Glomerular visceral epithelial cell (primary cell): ENCODE measurements around the gene WNT7B.

Experiments
- DNase-seq: peaks from one replicate; pipeline ENCODE4 v3.0.0-alpha.2; 2016; ENCODE audit errors: extremely low spot score

The WNT7B gene

DNA sequence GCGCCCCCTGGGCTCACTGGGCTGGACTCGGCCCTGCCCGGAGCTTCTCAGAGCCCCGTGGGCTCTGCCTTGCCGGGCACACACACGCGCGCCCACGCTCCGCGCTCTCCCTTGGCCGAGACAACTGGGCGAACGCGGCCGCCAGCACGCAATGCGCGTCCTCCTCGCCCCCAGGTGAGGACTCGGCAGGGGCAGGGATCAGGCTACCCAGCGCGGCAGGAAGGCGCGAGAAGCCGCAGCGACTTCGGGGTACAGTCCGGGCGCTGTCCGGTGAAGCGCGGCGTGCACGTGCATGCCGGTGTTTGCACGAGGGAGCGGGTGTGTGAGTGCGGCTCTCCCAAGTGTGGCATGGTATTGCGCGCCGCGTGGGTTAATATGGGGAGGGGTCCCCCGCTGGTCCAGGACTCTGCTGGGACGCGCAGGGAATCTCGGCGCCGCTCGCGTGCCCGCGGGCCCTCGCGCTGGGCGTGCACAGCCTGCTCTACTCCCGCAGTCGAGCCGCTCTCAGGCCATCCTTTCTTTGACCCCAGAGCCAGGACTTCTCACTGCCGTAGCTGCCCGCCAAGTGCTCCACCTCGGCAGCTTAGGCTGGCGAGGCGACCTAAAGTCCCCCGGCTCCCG lies 5.4 kb downstream of the WNT7B start:
- no peak for DNase-seq

DNA sequence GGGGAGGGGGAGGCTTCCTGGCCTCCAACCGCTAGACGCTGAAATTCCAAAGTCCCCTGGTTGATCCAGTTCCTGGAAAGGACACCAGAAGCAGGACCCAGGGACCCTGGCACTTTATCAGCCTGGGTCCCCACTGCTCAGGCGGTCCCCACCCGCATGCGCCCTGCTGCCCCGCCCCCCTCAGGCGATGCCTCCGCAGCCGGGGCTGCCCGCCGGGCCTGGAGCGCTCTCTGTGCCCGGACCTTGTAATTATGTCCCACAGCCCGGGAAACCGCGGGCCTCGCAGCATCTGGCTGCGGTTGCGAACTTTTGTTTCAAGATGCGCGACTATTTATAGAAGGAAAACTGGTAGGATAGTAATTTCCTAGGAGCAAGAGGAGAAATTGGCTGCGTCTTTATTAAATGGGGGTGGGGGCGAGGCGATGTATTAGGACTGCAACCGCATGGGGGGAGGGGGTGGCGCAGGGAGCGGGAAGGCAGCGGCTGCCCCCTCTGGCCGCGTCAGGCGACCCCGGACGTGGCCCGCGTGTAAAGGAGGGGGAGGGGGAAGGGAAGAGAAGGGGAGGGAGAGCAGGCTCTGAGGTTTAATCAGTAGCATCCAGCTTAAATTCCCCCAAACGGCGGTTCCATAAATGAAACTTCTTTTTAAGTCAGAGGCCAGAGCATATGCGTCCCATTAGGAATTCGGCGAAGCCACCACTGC lies 6.1 kb downstream of the WNT7B start:
- DNase-seq: peak; percentile 68

DNA sequence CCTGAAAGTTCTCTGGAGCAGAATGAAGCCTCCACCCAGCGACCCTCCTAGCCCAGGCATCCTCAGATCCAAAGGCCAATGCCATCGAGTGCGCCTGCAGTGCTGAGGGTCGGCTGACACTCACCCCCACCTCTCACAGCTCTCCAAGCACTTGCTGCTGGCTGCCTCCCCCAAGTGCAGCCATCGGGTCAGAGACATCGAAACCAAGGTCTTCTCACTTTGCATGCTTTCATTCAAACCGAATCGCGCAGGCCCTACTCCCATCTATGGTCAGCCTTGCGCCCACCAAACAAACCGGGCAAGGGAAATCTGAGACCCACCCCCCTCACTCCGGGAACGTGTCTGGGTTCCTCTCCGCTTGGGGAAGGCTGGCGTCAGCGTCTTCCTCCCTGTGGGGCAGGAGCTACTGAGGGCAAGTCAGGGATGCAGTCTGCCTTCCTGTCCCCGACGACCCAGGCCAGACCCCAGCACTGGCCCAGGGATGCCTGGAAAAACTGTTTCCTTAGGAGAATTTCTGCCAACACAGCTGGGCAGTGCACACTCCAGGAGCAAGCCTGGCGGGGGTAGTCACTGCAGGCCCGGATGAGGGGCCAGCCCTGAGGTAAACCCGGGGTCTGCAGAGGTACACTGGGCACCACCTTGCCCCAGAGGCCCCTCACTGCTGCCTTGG lies 7.0 kb downstream of the WNT7B start:
- DNase-seq: no peak

DNA sequence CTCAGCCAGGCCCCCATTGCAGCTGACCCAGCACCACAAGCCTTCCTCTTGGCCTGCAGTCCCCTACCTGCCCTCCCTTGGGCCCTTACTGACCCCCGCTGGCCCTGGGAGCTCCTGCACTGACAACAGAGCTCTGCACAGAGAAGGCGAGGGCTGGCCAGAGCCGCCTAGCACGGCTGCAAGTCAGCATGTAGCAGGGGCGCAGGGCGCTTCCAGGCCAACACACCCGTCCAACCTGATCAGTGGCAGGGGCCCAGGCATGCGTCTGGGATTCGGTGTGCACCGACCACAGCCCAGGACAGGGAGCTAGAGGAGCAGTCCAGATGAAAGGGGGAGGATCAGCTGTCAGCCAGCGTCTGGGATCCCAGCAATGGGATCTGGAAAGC lies 7.6 kb downstream of the WNT7B start:
- no peak for DNase-seq

DNA sequence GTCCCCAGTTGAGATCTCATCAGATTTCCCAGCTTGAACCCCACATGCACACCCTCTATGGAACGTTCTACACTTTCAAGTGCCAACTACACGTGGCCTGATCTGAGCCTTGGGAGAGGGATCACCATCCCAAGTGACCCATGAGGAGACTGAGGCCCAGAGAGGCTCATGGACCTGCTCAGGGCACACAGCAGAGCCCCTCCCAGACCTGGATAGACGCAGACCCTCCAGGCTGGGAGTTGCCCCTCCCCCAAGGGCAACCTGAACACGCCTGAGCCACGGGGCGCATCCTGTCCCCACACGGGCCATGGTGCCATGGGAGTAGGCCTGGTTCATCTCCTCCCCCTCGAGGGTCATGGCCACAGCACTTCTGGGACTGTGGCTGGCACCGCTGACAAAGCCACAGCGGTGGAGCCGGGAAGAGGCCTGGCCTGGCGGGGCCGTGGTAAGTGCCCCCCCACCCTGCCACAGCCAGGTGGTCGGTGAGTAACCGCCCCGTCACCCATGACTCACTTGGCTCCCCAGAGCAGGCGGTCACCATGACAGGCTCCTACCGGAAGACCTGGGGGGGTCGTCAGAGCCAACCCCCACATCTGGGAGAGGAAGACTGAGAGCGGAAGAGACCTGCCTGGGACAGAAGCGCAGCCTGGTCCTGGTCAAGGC lies 8.1 kb downstream of the WNT7B start:
- peak; percentile 98 for DNase-seq

DNA sequence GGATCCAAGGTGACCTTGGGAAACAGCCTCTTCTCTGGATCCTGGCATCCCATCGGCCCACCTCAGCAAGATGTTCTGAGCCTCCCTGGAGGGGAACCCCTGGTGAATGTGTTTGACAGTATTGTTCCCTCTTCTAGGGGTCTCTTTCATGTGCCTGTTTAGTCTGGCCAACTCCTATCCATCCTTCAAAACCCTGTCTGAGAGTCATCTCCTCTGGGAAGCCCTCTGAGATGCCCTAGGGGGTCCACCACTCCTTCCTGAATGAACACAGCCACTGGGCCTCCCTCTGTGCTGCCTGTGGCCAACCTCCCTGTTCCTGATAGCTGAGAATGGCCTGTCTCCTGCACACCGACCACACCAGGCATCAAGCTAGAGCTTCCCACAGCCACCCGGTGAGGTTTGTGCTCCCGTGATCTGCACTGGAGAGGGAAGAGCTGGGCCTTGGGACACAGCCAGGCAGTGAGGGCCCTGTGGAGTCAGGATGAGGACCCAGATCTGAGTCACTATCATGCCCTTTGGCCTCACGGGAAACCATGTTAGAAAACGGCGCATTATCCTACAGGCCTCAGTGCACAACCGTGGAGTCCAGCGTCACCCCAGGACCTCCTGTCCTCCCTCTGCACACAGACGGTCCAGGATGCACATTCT lies 8.8 kb downstream of the WNT7B start:
- DNase-seq: peak; percentile 93

DNA sequence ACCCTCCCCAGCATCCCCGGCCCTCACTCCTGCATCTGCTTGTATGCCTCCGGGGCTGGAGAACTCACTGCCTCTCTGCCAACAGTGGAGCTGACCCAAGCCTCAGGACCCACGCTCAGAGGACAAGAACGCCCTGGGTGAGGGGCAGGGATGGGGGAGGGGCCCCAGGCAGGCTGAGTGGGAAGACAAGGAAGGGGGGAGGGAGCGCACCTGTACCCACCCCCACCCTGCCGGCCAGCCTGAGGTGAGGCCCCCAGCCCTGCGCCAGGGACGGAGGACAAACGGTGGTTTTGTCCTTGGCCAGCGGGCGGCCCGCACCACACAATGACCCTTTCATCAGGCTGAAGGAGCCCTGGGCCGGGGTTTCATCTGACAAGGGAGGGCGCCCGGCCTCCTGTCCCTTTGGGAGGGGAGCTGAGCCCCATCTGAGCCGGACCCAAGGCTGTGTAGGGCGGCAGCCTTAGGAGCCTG lies 10.0 kb downstream of the WNT7B start:
- no peak for DNase-seq

DNA sequence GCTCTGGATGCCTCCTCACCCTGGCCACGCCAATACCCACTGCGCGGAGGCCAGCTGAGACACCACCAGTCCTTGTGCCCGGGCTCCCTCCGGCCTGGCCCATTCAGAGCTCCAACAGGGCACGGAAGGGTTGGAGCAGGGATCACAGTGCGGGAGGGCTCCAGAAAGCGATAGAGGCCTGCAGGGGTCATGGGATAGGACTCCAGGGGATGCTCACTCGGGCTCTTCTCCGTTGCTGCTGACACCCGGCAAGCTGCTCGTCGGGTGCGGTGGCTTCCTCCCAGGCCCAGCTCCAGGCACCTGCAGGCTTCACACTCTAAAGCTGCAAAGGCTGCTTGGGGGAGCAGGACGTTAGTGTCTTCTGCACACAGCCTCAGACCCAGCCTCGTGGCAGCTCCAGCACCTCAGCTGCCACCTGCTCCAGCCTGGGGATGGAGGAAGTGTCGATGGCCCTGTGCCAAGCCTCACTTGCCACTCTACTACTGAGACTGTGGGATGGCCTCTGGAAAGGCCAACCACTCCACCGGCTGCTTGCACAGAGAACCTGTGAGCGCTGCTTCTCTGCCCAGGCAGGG lies 10.6 kb downstream of the WNT7B start:
- peak; percentile 60 for DNase-seq

DNA sequence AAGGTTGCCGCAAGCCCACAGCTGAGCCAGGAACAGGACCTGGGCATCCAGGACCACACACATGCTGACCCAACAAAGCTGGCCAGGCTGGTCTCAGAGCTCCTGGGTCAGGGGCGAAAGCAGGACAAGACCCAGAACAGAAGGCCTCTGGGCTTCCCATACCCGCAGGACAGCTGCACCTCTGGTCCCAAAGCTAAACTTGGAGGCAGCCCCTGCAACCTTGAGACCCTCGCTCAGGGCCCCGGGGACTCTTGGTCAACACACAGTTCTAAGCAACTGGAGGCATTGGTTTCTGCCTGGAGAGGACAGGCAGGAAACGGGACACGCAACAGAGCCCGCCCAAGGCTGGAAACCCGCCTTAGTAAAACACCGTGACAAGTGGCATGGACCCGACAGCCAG lies 11.4 kb downstream of the WNT7B start:
- no peak for DNase-seq

DNA sequence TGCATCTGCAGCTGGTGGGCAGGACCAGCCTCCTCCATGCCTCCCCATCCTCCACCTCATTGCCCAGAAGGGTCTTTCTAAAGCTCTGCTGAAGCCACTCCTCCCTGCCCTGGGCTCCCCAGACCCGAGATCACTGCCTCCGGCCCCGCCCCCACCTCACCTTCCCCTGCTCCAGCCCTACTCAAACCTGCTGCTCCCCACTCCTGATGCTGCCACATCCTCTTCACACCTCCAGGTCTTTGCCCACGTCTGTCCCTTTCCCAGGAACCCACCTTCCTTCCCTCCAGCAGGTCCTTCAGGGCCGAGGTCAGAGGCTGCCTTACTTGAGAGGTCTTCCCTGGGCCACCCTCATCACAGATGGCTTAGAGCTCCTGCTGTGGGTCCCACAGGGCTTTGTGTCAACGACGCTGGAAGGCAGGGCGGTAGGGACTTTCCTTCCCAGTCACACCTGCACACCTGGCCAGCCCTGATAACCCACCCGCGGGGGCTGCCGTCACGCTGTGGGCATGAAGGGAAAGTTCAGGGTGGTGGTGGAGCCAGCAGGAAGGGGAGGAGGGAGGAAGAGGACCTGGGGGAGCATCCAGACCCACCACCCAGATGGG lies 11.9 kb downstream of the WNT7B start:
- DNase-seq: no peak

DNA sequence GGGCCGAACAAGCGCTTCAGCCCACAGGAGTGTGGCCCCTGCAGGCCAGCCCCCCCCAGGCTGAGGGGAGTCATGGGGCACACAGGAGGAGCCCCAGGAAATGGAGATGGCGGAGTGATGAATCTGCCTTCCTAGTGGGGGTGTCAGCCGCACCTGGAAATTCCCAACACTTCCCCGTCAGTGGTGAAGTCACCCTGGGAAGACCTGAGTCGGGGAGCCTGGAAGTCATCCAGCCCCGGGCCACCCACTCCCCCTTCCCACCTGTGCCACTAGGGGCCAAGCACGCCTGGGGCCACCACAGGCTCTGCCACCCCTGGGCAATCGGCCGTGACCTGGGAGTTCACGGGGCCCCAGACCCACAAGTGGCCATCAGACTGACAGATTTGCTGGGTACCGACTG lies 12.6 kb downstream of the WNT7B start:
- DNase-seq: peak; percentile 62

DNA sequence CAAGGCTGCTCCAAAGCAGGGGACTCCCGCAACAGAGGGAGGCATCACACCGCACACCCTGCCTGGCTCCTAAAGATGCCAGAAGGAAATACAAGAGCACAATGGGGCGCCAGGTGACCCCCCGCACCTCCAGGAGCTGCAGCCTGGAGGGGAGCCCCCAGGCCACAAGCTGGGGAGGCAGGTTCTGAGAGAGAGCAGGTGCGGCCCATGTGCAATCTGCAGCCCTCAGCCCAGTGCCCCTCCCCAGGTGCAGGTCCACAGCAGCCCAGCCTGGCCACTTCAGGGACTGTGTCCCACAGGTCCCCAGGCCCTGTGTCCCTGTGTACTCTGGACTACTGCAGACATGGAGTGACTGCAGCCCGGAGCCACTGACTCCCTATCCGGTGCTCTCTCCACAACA lies 13.1 kb downstream of the WNT7B start:
- DNase-seq: no peak

DNA sequence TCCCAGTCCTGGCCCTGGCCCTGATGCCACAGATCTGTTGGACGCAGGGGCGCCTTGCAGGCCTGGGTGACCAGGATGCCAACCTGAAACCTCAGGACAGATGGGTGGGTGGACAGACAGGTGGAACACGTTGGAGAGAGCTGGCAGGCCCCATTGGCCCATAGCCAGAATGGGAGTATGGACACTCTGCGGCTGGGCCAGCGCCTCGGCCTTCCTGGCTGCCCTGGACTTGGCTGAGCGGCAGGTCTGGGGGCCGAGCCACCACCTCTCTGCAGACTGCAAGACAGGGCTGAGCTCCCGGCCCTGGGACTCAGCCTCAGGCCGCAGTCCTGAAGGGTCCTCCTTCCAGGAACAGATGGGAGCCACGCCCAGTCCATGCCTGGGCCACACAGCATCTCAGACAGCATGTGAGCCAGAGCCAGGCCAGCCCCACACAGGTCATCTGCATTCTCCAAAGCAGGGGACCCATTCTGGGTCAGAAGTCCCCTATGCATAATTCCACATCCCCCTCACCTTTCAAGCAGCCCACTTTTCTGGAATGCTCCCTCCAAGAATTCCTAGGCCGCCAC lies 14.1 kb downstream of the WNT7B start:
- no peak for DNase-seq

DNA sequence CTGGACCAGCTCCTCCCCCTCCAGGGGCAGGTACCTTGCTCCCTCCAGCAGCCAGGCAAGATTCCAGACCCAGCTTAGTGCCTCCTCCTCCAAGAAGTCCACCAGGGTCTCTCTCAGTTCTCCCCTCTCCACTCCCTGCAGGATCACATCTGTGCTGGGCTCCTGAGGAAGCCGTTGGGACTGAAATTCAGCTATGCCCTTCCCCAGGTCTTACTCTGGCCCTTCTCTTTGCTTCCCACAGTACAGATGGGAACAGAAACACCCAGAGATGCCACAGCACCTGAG lies 14.6 kb downstream of the WNT7B start:
- DNase-seq: no peak

DNA sequence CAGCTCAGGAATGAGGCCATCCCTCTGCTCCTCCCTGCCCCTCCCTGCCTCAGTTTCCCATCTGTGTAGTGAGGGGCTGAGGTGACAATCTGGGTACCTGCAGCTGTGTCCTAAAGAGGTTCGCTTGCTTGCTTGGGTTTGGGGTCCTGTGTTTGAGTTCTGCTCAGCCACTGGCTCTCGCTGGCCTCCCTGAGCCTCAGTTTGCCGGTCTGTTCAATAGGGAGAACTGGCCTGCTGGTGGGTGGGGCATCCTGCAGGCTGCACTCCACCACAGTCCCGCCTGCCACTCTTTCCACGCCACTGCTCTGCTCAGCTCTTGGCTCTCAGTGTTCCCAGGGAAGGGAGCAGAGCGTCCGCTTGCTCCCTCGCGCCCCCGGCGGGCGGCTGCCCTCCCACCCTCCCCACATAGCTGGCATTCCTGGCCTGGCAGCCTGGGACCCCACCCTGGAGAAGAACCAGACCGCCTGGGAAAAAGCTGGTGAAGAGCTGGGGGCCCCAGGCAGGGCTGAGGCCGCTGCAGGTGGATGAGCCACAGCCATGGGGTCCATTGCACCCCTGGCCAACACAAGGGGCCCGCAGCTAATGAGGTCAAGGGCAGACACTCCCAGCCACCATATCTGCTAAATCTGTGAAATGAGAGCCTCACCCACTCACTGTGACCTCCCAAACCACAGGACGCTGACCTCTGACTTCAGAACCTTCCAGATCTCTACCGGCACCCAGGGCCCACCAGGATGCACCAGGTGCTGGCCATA lies 15.1 kb downstream of the WNT7B start:
- DNase-seq: no peak

DNA sequence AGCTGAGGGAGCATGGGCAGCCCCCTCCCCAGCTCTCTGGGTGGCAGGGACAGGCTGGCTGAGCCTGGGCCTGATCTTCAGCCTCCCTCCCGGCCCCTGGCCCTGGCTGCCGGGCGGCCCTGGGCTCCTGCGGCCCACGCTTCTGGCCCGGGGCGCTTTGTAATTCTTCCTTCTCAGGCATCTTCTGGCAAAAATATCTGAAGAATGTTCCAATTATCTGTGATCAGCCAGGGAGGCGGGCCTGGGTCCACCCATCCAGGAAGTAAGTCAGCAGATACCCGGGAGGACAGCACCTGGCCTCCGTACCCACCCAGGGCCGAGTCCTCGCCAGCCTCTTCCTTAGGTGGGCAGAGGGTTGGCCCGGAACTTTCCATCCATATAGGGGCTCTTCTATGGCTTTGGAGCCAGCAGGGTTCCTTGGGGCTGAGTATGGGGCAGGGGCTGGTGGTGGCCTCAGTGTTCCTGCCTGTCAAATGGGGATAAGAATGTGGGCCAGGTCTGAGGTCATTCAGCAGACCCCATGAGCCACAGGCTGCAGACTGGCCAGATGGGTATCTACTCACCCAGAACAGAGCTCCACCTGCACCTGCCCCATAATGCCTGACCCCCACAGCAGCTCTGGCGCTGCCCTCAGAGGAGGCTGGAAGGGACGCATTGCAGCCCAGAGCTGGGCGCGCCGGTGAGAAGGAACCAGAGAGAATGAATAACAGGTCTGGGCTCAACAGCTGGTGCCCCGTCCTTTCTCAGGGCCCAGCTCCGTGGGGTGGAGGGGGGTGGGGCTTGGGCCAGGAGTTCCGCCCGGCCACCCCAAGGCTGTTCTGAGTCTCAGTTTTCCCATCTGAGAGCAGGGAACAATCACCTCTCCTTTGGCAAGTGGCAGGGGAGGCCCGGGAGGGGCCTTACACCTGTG lies 16.2 kb downstream of the WNT7B start:
- no peak for DNase-seq

DNA sequence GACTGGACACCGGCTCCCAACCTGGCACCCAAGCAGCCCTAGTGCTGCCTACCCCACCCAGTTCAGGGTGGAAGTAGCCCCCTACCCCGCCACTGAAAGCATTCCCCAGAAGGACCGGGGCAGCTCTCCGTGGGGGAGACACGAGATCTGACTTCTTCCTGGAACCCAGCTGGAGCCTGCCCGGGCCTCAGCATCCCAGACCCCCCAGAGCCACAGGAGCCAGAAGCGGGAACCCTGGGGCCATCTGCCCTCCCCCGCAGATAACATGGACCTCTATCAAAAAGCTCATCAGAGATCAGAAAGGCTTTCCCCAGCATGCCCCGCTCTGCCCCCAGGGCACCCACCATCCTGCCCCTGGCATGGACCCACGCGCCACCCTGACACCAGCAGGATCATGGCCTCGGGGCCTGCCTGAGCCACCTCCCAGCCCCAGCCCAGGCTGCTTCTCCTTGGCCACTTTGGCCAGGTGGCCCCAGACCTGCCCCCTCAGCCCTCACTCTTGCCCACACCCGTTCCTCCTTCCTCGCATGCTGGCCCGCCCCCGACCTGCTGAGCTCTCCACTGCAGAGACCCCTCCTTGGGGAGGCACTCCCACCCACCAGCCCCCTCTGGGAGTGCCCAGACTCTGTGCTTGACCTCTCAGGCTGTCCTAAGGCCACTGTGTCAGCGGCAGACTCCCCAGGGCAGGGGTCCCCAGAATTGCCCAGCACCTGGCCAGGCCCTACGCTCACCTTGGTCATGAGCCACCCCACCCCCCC lies 17.1 kb downstream of the WNT7B start:
- no peak for DNase-seq

DNA sequence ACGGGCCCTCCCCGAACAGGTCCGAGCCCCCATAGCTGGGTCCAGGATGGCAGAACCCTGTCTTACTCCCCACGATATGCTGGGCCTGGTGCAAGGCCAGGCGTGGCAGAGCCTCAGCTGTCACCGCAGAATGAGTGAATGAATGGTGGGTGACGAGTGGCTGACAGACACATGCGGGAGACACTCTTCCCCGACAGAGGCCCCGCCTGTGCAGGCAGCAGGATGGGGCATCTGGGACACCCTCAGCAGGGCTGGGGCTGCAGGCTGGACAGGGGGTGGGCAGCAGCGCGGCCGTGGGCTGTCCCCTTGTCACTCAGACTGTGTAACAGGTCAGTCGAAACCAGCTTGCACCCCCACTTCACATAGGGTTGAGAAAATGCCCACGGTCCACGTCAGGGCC lies 18.0 kb downstream of the WNT7B start:
- no peak for DNase-seq

DNA sequence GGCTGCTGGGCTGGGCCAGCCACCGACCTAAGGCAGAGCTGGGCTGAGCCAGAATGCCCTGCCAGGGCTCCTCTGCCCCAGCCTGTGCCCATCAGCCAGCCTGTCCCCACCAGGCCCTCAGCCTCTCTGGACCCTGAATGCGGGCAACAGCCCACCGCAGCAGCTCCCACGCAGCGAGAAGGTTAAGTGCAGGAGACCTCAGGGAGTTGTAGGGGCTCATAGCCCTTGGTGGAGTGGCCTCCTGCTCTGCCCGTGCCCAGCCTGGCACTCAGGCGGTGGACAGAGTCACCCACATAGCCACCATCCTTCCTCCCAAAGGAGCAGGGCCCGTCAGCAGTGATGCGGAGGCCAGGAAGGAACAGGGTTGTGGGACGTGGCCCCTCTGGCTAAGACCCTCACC lies 19.1 kb downstream of the WNT7B start:
- DNase-seq: no peak
